ENCODE measurements around the gene TBC1D16. TPM values are rescaled to one million over a fixed set of nuclear protein-coding genes. Genes with fewer than 3 reads are reported as not detected.

The TBC1D16 gene
- total RNA-seq, 1 experiment from 2014 or later, result 55.4 TPM

- H3K4me1 ChIP-seq, result 0 out of 2 replicates have a peak, but pooled peaks cover 4% of the 10 kb centered on the region
- no peaks in the 10 kb centered on the region for H3K27me3 ChIP-seq (replicated peaks; ENCODE audit: control insufficient read depth, insufficient read depth, low read length)
- ChIA-PET CTCF (no interaction called here), POLR2A (no interaction called here)
- H3K9me3 ChIP-seq, result no peaks in the 10 kb centered on the region
- H3K36me3 Mint-ChIP-seq (ENCODE audit: insufficient read depth, unreplicated experiment), result no peaks in the 10 kb centered on the region
- no peaks in the 10 kb centered on the region for H3K4me1 Mint-ChIP-seq (ENCODE audit: low read depth, unreplicated experiment)
- H3K27ac Mint-ChIP-seq (ENCODE audit: unreplicated experiment), result no peak overlapping the region
- no peak overlapping the region for H3K4me3 ChIP-seq (ENCODE audit: low read depth, low read length)
- peak in 1 of 2 experiments; percentile 17 for DNase-seq
- H3K9me3 Mint-ChIP-seq (ENCODE audit: unreplicated experiment), result no peaks in the 10 kb centered on the region
- intact Hi-C loops (cut with micrococcal nuclease; ENCODE audit: unreplicated experiment), result no loop called here
- no peaks in the 10 kb centered on the region for H3K27me3 Mint-ChIP-seq (ENCODE audit: insufficient read depth, unreplicated experiment)
- no TSS peak for BruUV-seq (replicated peaks)
- no peaks in the 10 kb centered on the region; the same call in 1 of the 2 replicates for H3K36me3 ChIP-seq (ENCODE audit: control insufficient read depth, insufficient read depth, low read length)
- no peak overlapping the region for H3K4me3 Mint-ChIP-seq (ENCODE audit: unreplicated experiment)
- TF ChIP-seq CTCF (IDR thresholded peaks at IDR 0.05; ENCODE audit: insufficient read depth in 1 of 2, low read depth in 1 of 2, low read length in 1 of 2, severe bottlenecking in 1 of 2, unreplicated experiment in 1 of 2), result no peak
Observed at GRCh38 chr17:79940459-79941087, 95.1 kb downstream of the TBC1D16 start.

- Mint-ChIP-seq H3K27me3 (ENCODE audit: insufficient read depth, unreplicated experiment) (no peaks in the 10 kb centered on the region), H3K4me1 (ENCODE audit: low read depth, unreplicated experiment) (peaks cover under 1% of the 10 kb centered on the region), H3K9me3 (ENCODE audit: unreplicated experiment) (no peaks in the 10 kb centered on the region), H3K4me3 (ENCODE audit: unreplicated experiment) (no peak overlapping the region), H3K36me3 (ENCODE audit: insufficient read depth, unreplicated experiment) (no peaks in the 10 kb centered on the region), H3K27ac (ENCODE audit: unreplicated experiment) (no peak overlapping the region)
- H3K27me3 ChIP-seq (replicated peaks; ENCODE audit: control insufficient read depth, insufficient read depth, low read length), result no peaks in the 10 kb centered on the region
- ChIA-PET POLR2A (no interaction called here), CTCF (no interaction called here)
- DNase-seq, result peak in 1 of 2 experiments; percentile 7
- TF ChIP-seq CTCF (IDR thresholded peaks at IDR 0.05; ENCODE audit: insufficient read depth in 1 of 2, low read depth in 1 of 2, low read length in 1 of 2, severe bottlenecking in 1 of 2, unreplicated experiment in 1 of 2), result no peak
- H3K4me1 ChIP-seq, result 0 out of 2 replicates have a peak, but pooled peaks cover 4% of the 10 kb centered on the region
- intact Hi-C loops (cut with micrococcal nuclease; ENCODE audit: unreplicated experiment), result no loop called here
- no peaks in the 10 kb centered on the region for H3K9me3 ChIP-seq
- H3K36me3 ChIP-seq (ENCODE audit: control insufficient read depth, insufficient read depth, low read length), result no peaks in the 10 kb centered on the region; the same call in 1 of the 2 replicates
- TSS peak; percentile 22 for BruUV-seq (replicated peaks)
- H3K4me3 ChIP-seq (ENCODE audit: low read depth, low read length), result no peak overlapping the region
Observed at GRCh38 chr17:79939755-79940458, 95.8 kb downstream of the TBC1D16 start.

- H3K36me3 ChIP-seq (ENCODE audit: control insufficient read depth, insufficient read depth, low read length), result no peaks in the 10 kb centered on the region; the same call in 1 of the 2 replicates
- H3K27me3 ChIP-seq (replicated peaks; ENCODE audit: control insufficient read depth, insufficient read depth, low read length), result no peaks in the 10 kb centered on the region
- BruUV-seq (replicated peaks), result no TSS peak
- H3K4me3 Mint-ChIP-seq (ENCODE audit: unreplicated experiment), result no peak overlapping the region
- POLR2A ChIA-PET, result no interaction called here
- no peak overlapping the region for H3K27ac Mint-ChIP-seq (ENCODE audit: unreplicated experiment)
- CTCF ChIA-PET, result no interaction called here
- intact Hi-C loops (cut with micrococcal nuclease; ENCODE audit: unreplicated experiment), result no loop called here
- H3K4me1 ChIP-seq, result 0 out of 2 replicates have a peak, but pooled peaks cover 4% of the 10 kb centered on the region
- peaks cover 7% of the 10 kb centered on the region for H3K4me1 Mint-ChIP-seq (ENCODE audit: low read depth, unreplicated experiment)
- no peak for TF ChIP-seq CTCF (IDR thresholded peaks at IDR 0.05; ENCODE audit: insufficient read depth in 1 of 2, low read depth in 1 of 2, low read length in 1 of 2, severe bottlenecking in 1 of 2, unreplicated experiment in 1 of 2)
- no peaks in the 10 kb centered on the region for H3K27me3 Mint-ChIP-seq (ENCODE audit: insufficient read depth, unreplicated experiment)
- H3K36me3 Mint-ChIP-seq (ENCODE audit: insufficient read depth, unreplicated experiment), result peaks cover 7% of the 10 kb centered on the region
- no peaks in the 10 kb centered on the region for H3K9me3 Mint-ChIP-seq (ENCODE audit: unreplicated experiment)
- no peaks in the 10 kb centered on the region for H3K9me3 ChIP-seq
- H3K4me3 ChIP-seq (ENCODE audit: low read depth, low read length), result no peak overlapping the region
- DNase-seq, result no peak
Observed at GRCh38 chr17:79939094-79939435, 96.6 kb downstream of the TBC1D16 start.
